Fibroblast of skin of left biceps (primary cell): ENCODE measurements around the gene AHNAK.
"Not testable (repeated sequence)": the region's sequence is repeated elsewhere in the genome, so short reads cannot be mapped to it uniquely, and the experiment has no call there.

Experiments
- DNase-seq, 2 experiments: peaks; one replicate each; pipeline ENCODE4 v3.0.0-alpha.2; 2013; ENCODE audit warnings: low read depth in 2 of 2

AHNAK gene, protein sequence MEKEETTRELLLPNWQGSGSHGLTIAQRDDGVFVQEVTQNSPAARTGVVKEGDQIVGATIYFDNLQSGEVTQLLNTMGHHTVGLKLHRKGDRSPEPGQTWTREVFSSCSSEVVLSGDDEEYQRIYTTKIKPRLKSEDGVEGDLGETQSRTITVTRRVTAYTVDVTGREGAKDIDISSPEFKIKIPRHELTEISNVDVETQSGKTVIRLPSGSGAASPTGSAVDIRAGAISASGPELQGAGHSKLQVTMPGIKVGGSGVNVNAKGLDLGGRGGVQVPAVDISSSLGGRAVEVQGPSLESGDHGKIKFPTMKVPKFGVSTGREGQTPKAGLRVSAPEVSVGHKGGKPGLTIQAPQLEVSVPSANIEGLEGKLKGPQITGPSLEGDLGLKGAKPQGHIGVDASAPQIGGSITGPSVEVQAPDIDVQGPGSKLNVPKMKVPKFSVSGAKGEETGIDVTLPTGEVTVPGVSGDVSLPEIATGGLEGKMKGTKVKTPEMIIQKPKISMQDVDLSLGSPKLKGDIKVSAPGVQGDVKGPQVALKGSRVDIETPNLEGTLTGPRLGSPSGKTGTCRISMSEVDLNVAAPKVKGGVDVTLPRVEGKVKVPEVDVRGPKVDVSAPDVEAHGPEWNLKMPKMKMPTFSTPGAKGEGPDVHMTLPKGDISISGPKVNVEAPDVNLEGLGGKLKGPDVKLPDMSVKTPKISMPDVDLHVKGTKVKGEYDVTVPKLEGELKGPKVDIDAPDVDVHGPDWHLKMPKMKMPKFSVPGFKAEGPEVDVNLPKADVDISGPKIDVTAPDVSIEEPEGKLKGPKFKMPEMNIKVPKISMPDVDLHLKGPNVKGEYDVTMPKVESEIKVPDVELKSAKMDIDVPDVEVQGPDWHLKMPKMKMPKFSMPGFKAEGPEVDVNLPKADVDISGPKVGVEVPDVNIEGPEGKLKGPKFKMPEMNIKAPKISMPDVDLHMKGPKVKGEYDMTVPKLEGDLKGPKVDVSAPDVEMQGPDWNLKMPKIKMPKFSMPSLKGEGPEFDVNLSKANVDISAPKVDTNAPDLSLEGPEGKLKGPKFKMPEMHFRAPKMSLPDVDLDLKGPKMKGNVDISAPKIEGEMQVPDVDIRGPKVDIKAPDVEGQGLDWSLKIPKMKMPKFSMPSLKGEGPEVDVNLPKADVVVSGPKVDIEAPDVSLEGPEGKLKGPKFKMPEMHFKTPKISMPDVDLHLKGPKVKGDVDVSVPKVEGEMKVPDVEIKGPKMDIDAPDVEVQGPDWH (N-terminal part only)

DNA sequence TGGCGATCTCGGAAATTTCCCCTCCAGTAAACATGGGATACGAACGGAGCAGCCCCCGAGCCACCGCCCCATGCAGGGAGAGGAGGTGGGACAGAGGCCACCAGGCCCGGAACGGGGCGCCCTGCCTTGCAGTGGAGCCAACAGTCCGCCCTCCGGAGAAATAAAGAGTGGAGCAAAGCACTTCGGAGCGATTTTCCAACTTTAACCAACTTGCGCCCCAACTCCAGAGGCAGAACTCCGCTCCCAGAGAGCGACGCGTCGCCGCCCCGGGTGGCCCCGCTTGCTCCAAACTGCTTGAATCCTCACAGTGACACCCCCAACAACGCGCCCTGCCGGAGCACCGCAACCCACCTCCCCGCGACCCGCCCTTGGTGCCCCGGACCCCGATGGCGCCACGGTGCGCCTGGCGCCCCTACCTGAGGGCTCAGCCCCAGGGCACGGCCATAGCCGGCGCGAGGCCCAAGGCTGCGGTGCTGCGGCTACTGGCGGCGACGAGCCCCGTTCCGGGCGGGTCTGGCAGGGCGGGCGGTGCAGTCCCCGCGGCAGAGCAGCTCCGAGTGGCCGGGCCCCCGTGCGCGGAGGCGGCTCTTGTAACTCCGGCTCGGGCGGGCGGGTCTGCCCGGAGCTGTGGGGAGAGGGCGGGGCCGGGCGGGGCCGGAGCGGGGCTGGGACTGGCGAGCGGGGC, at the start of gene AHNAK:
Gene AHNAK (minus strand): TSS at position 563 of the 685 bp plus-strand sequence. CDS start 10,708 bp downstream, outside the sequence.
- DNase-seq = no peak

DNA sequence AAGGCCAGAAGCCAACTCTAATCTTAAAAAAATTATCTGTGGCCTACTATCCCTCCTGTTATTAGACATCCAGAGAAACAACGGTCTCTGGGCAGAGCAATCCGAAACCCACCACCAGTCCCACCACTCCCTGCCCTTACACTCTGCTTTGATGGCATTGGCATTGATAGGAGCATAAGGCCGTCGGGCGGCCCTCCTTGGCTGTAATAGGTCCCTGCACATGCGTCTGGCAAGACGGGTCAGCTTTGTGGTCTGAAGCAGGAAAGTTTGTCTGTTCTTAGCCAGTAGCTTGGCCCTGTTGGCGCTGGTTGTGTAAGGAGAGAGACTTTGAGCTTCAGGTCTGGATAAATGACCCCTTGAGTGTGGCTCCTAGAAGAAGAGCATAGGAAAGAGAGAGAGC, 48.5 kb upstream of the AHNAK start:
- DNase-seq = no peak

DNA sequence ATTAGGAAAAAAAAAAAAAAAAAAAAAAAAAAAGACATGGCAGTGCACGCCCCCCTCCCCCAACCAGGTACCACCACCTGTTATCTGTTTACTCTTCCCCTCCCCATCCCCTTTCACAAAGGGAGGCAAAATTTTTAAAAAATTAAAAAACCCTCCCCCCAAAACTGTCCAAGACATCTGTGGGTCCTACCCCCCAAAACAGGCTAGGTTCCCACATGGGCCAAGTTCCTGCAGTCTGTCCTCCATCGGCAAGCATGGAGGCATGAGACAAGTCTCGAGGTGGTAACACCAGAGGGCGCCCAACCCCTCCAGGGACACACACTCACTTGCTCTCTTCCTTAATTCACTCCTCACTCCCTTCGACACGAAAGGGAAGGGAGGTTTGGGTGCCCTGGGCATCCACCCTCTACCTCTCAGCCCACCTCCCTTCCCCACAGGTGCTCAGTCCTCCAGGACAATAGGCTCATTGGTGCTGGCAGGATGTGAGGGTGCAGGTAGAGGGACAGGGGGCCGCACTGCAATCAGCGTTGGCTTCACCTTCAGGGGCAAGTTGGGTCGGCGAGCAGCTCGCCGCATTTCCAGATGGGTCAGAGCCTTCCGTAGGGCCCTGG, 46.9 kb upstream of the AHNAK start:
- DNase-seq = peak in 1 of 2 experiments; percentile 35

DNA sequence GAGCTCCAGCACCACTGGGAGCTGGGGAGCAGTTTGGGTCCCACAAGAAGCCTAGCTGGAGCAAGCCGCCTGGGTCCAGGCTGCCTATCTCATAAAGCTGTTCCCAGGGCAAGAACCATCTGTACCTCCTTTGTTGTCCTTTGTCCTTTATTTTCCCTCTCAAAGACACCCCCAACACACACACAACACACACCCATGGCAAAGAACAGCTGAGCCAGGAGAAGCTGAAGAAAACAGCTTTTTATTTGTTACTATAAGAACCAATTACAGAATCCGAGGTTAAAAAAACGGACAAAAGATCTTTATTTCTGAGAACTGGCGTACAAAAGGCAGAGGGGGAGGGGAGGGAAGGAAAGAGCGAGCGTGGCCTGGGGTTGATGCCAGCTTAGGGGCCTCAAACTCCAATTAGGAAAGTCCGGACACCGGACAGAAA, 46.4 kb upstream of the AHNAK start:
- DNase-seq = no peak

DNA sequence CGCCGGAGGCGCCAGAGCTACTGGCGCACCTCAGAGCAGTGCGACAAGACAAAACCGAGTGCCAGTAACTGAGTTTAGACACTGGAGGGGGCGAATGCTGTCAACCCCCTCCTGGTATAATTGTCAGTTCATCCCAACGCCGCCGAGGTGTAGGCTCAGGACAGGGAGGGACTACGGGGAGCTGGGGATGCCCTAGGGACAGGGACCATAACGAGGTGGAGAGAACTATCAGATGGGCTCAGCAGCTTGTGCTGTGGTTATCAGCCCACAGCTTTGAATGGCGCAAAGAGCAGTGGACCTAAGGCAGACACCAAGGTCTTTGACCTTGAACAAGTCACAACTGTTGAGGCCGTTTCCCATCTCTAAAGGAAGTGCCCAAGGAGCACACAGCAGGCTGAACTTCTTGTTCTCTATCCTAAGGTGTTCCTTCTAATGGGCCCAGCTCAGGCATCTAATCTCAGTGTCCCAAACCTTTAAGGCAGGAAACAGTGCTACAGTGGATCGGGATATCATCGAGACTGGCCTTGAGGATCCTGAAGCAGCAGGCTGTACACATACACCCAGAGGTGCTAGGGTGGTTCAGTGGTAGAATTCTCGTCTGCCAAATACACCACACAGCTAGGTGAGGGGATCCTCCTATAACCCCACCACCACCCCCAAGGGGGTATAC, 45.7 kb upstream of the AHNAK start:
- no peak for DNase-seq

DNA sequence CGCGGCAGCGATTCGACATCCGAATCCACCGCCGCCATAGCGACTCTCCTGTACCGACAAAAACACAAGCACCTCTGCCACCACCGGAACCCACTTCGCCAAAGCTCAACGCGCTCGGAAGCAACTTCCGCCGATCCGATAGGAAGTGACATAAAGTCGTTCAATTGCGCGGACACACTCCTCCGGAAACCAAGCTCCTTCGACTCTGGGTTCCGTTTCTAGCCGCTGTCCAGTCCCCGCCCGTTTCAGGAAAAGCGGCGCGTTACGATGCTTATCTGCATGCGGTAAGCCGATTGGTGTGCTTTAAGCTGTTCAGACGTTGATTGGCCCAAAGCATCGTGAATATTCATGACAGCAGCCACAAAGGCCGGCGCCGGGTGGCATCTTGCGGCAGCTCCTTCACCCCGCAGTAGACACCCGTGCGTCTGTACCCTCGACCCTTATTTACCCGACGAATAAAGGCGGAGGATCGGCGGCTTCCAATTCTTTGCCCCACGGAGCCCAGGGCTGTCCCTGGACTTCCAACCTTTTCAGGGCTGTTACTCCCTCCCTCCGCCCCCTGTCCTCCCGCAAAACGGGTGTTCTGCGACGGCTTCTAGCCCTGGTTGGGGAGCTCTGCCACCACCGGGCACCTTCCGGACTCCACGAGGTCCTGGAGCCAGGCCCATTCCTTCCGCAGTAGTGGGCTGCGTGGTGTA, 45.0 kb upstream of the AHNAK start, which contains the start of gene TUT1:
Gene TUT1 (minus strand): TSS at position 76 of the 698 bp plus-strand sequence. CDS start 38 bp downstream, at position 38.
- DNase-seq = peak; percentile 95 to 96

DNA sequence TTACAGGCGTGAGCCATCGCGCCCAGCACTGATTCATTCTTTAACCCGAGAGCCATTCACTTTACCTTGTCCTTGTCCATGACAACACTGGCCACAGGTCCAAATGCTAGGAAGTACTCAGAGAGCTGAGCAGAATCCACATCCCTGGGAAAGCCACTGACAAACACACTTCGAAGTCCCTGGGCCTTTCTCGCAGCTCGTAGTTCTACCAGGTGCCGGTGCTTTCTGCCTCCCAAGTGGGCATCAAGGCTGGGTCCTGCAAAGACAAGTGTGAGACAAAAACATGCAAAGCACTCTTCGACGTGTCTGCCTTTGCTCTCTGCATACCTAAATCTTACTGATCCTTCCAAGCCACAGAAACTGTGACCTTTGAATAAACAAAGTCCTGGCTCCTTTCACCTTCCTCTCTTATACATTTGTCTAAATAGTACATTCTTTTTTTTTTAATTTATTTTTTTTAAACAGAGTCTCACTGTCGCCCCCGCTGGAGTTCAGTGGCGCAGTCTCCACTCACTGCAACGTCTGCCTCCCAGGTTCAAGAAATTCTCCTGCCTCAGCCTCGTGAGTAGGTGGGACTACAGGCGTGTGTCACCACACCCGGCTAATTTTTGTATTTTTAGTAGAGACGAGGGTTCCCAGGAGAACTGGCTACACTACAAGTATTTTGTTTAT, 42.5 kb upstream of the AHNAK start:
- no peak for DNase-seq

DNA sequence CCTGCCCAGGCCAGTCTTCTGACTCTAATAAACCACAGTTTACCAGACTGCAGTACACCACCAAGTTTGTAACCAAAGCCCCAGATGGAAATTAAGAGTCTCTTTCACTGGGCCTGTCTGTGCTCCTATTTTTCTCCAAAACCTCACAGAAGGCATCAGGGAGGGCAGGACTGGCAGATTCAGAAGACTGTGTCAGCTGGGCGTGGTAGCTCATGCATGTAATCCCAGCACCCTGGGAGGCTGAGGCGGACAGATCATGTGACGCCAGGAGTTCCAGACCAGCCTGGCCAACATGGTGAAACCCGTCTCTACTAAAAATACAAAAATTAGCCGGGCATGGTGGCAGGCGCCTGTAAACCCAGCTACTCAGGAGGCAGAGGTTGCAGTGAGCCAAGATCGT, 38.8 kb upstream of the AHNAK start:
- not testable (repeated sequence) for DNase-seq

DNA sequence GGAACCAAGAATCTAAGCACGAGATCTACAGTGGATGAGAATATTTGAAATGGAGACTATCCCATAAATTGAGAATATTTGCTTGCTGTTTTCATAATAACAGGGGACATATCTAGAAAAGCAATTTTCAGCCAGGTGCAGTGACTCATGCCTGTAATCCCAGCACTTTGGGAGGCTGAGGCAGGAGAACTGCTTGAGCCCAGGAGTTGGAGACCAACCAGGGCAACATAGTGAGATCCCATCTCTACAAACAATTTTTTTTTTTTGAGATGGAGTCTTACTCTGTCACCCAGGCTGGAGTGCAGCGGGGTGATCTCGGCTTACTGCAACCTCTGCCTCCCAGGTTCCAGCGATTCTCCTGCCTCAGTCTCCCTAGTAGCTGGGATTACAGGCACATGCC, 35.1 kb upstream of the AHNAK start:
- DNase-seq = not testable (repeated sequence)

DNA sequence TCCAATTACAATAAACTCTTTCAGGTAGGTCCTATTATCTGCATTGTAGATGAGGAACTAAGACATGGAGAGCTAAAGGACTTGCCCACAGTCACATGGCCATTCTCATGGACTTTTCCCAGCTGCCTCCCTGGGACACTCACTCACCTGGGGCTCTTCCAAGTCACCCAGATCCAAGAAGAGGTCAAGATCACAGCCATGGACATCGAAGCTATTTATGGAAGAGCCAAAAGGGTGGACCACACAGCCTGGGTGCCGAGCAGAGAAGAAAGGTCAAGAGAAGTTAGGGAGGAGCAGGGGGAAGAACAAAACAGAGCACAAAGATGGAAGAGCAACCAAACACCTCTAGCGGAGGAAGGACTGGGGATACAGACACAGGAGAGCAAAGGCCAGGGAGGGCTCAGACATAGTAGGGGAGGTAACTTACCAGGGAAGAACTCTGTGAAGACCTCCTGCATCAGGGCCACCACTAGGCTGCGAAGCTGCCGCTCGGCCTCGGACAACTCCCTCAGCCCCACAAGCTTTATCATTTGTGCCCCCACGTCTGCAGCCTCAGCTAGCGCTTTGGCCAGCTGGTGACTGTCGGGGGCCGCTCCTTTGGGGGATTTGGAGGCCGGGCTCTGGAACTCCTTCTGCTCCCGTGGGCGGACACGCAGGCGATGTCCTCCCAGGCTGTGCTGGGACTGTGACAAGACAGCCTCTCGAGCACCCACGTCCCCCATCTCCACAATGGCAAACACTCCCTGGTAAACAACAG, 34.5 kb upstream of the AHNAK start:
- DNase-seq = no peak

DNA sequence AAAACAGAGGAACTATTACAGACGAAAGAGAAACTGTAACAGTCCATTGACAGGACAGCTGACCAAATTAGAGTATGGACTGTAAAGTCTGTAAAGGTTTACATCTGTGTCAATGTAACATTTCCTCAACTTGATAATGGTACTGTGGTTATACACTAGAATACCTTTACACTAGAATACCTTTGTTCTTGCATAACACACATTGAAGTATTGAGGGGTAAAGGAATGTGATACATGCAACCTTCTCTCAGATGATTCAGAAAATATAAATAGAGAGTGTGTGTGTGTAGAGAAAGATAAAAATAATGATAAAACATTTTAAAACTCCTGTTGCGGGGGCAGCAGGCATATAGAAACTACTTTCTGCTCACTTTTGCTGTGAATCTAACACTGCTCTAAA, 32.6 kb upstream of the AHNAK start:
- DNase-seq = no peak

DNA sequence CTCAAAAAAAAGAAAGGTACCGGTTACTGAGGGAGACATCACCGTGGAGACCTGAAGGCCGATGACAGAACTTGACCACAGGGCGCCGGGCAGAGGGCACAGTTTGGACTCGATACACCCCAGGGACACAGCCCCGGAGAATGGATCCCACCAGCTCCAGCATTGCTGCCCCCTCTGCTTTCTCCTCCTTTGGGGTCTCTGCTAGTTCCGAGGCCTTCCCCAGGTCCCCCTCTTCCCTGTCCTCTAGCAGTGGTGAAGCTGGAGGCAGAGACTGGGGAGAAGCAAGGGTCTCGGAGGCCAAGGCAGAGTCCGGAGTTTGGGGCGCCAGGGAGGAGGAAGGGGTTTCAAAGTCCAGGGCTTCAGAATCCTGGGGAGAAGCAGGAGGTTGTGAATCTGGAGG, 31.9 kb upstream of the AHNAK start:
- no peak for DNase-seq

DNA sequence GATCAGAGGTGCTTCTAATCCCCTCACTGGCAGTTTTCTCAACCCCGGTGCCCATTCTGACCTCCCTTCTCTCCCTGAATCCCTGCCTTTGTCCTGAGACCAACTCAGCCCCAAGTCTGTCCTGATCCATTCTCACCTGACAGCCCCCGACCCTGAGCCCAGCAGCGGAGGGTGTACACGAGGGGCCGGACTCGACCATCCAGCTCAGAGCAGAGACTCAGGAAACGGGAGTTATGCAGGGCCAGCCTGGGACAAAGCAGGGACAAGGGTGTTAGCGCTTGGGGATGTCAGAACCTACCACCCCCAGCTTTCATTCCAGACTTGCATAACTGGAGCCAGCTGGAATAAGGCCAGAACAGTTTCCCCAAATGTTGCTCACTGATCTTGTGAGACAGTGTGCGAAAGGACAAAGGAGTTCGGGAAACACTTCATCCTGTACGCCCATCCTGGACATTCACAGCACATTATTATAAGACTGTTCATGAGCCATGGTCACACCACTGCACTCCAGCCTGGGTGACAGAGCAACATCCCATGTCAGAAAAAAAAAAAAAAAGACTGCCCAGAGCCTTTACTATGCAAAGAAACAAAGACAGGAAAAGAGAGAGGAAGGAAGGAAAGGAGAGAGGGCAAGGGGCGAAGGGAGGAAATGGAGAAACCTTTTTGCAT, 30.6 kb upstream of the AHNAK start:
- no peak for DNase-seq

DNA sequence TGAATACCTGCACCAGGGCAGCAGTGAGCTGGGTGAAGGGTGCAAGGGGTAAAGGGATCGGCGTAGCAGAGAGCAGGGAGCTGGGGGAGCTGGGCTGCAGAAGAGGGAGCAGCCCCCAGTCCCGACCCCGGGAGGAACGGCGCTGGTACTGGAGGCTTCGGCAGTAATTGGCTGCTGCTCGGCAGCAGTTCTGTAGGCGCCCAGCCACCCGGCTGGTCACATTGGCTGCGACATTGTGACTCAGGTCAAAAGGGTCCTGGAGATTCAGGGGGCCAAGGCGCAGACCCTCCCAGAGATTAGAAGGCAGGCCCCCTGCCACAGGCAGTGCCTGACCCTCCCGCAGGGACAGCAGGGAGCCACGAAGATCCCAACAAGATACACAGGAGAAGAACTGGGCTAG, 29.2 kb upstream of the AHNAK start:
- no peak for DNase-seq

DNA sequence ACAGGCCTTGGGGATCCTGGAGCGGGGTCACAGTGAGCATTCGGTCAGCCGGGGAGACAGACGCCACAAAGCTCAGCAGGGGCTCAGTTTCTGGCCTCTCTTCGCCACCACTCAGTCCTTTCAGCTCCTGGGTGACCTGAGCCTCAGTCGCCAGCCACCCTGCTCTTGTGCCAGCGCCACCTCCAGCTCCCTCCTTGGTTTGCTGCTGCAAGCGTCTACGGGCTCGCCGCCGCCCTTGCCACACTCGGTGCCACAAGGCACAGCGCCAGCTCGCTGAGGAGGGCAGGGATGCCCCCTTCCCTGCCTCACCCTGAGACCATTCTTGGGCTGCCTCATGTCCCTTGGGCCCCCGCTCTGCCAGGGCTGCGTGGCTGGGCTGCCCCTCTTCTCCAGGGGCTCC, 28.6 kb upstream of the AHNAK start:
- no peak for DNase-seq

DNA sequence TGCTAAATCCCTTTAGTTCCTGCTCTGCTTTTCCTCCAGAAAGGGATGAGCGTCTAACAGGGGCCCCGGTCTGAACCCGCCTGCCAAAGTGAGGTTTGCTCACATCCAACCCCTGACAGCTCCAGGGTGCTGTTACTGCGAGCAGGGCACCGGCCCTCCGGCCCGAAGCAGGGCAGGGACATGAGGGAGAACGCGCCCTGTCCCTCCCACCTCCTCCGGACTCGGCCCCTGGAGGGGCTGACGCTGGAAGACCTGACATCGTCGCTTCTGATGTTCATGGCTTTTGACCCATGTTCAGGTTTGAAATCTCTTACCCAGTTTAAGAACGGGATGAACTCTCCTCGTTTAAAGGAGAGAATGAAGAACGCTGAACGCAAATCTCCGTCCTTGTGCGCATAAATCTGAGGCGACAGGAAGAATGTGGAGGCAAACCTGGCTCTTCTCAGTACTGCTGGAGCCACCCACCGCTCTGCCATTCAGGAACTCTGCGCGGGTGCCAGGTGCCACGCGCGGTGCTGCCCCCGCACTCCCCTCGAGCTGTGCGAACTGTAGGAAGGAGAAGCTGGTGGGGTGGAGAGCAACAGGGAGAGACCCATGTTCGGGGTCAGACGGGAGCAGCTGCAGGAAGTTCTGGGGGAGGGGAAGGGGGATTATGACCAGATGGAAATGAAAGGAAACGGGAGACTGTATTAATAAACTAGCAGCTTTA, 27.9 kb upstream of the AHNAK start:
- no peak for DNase-seq
